ENCODE results near the gene TOGARAM2.

- TF ChIP-seq CTCF (IDR thresholded peaks at IDR 0.05; ENCODE audit: control extremely low read depth in 1 of 3, insufficient read depth in 1 of 3, low read depth in 1 of 3, low read length in 3 of 3) (no peak), ATF2 (IDR thresholded peaks at IDR 0.05; ENCODE audit: low read length) (no peak), POLR2AphosphoS5 (IDR thresholded peaks at IDR 0.05; ENCODE audit: low read depth, low read length) (no peak), TEAD4 (IDR thresholded peaks at IDR 0.05; ENCODE audit: low read depth, low read length) (no peak), CREB1 (IDR thresholded peaks at IDR 0.05) (no peak), TAF1 (IDR thresholded peaks at IDR 0.05; ENCODE audit: low read depth, low read length) (no peak), EZH2 (IDR thresholded peaks at IDR 0.05; ENCODE audit: low read depth, low read length, severe bottlenecking) (no peak), HDAC2 (IDR thresholded peaks at IDR 0.05; ENCODE audit: borderline replicate concordance in 1 of 2, low read depth in 2 of 2, low read length in 2 of 2) (no peak), SP2 (IDR thresholded peaks at IDR 0.05; ENCODE audit: low read length) (no peak), POLR2A (IDR thresholded peaks at IDR 0.05; ENCODE audit: control extremely low read depth in 1 of 2, low read depth in 2 of 2, low read length in 2 of 2) (no peak), YY1 (IDR thresholded peaks at IDR 0.05; ENCODE audit: low read depth, low read length) (no peak), EGR1 (IDR thresholded peaks at IDR 0.05; ENCODE audit: borderline replicate concordance, low read depth, low read length) (no peak), TAF7 (optimal IDR thresholded peaks at IDR 0.05; ENCODE audit: borderline replicate concordance, low read depth, low read length) (no peak), MAX (IDR thresholded peaks at IDR 0.05) (no peak)
Observed at GRCh38 chr2:28997847-28998735, 17.0 kb downstream of the TOGARAM2 start.

Measured in H1 (cell line).